Stimulated activated naive CD4-positive, alpha-beta T cell treated with Interleukin-2 at 50 U/mL for 16 hours (primary cell): Measurements from ENCODE around the gene OR13C2.
"Not testable (repeated sequence)": the region's sequence is repeated elsewhere in the genome, so short reads cannot be mapped to it uniquely, and the experiment has no call there.

Experiments used
- DNase-seq: peaks from one replicate; lab custom pipeline; 2025; lab: John Stamatoyannopoulos, UW

Gene OR13C2

DNA sequence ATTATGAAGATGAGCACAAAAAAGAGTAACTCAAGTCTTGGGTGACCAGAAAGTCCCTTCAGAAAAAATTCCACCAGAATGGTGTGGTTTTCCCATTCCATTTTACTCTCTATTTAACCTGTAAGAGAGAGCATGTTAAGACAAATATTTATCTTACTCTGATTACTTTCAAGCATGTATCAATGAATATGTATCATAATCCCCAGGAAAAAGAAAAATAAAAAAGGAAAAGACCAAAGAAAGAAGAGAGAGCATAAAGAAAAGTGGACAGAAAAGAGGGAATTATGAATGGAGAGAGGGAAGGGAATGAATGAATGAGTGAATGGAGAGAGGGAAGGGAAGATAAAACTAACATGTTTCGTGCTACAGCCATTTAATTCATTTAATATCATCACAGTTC, at the start of gene OR13C2:
OR13C2 (minus strand) TSS at position 101 of the 400 bp plus-strand sequence; CDS start at position 101, 0 bp downstream.
- DNase-seq, result not testable (repeated sequence)

GRCh38 chr9:104635456-104635855, 30.0 kb upstream of the OR13C2 start:
- no peak for DNase-seq

DNA sequence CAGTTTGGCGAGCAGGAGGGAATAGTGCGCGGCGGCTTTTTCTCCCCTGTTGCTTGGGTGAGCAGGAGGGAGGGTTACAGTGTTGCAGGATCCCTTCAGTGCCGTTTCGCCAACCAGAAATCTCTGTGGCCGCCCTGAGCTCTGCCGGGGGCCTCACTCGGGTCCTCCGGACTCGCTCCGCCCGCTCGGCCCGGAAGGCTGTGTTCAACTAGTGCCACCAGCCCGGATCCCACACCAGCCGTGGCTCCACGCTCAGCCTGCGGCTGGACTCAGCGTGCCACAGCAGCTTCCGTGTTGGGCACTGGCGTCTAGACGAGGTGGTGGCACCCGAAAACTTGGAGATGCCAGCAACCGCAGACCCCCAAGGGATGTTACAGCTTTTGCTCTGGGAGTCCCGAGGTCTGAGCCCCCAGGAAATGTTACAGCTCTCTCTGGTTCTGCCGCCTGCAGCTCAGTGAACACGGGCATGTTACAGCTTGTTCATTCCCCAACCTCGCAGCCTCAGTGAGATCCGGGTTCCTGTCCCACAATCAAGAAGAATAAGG, 28.6 kb upstream of the OR13C2 start:
- DNase-seq, result no peak

DNA sequence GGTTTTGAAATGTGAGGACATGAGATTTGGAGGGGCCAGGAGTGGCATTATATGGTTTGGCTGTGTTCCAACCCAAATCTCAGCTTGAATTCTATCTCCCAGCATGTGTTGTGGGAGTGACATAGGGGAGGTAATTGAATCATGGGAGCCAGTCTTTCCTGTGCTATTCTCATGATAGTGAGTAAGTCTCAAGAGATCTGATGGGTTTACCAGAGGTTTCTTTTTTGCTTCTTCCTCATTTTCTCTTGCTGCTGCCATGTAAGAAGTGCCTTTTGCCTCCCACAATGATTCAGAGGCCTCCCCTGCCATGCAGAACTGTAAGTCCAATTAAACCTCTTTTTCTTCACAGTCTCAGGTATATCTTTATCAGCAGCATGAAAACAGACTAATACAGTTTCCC, 20.5 kb upstream of the OR13C2 start:
- DNase-seq, result not testable (repeated sequence)

GRCh38 chr9:104618104-104618503, 12.7 kb upstream of the OR13C2 start, which contains the start of gene OR13C9:
OR13C9 (minus strand) TSS chr9:104618204; CDS start chr9:104618204, 0 bp downstream.
- DNase-seq, result no peak

- DNase-seq, result no peak
These were observed 12.0 kb upstream of the OR13C2 start for GRCh38 chr9:104617418-104617817.

DNA sequence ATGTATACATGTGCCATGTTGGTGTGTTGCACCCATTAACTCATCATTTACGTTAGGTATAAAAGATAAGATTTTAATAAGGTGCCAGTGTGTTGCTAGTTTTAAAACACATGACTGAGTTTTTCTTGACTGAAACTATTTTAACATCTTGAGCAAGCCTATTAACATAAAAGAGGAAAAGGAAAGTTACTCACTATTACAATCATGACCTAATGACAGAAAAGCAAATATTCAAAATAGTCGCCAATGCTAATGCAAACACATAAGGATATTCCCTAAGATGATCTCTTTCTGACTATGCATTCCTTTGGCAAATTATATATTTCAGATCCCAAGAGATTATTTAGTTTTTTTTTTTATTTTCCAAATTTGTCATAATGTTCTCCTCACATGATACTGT, 5.8 kb upstream of the OR13C2 start:
- no peak for DNase-seq

GRCh38 chr9:104608336-104608735, 2.9 kb upstream of the OR13C2 start:
- DNase-seq, result no peak

DNA sequence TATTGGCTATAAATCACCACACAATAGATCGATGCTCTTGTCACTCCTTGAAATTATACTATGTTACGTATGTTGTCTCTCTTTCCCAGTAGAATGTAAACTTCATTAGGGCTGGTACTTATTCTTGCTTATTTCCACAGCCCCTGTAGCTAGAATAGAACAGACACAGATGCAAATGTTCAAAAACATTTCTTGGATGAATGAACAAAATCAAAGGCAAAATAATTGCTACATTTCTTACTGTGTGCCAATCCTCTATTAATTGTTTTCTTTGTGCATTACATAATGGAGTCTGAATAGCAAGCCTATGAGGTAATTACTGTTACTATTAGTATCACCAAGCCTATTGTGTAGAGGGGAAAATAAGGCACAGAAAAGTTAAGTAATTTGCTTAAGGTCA, 725 bp upstream of the OR13C2 start:
- no peak for DNase-seq

GRCh38 chr9:104604801-104605200, 626 bp downstream of the OR13C2 start:
- DNase-seq, result no peak

GRCh38 chr9:104599313-104599712, 6.1 kb downstream of the OR13C2 start, which contains the start of gene OR13C5:
OR13C5 (minus strand) TSS chr9:104599413; CDS start chr9:104599413, 0 bp downstream.
- not testable (repeated sequence) for DNase-seq

DNA sequence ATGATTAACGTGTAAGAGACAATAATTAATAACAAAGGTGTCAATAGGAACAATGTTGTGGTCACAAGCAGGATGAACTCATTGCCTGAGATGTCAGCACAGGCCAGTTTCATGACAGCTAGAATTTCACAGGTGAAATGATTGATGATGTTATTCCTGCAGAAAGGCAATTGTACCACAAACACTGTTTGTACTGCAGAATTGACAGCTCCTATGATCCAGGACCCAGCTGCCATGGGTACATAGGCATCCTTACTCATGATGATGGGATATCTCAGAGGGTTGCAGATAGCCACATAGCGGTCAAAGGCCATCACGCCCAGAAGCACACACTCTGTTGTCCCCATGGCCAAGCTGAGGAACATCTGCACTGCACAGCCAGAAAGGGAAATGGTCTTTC, 6.7 kb downstream of the OR13C2 start:
- not testable (repeated sequence) for DNase-seq

- no peak for DNase-seq
These were observed 15.8 kb downstream of the OR13C2 start for GRCh38 chr9:104589626-104590025.

DNA sequence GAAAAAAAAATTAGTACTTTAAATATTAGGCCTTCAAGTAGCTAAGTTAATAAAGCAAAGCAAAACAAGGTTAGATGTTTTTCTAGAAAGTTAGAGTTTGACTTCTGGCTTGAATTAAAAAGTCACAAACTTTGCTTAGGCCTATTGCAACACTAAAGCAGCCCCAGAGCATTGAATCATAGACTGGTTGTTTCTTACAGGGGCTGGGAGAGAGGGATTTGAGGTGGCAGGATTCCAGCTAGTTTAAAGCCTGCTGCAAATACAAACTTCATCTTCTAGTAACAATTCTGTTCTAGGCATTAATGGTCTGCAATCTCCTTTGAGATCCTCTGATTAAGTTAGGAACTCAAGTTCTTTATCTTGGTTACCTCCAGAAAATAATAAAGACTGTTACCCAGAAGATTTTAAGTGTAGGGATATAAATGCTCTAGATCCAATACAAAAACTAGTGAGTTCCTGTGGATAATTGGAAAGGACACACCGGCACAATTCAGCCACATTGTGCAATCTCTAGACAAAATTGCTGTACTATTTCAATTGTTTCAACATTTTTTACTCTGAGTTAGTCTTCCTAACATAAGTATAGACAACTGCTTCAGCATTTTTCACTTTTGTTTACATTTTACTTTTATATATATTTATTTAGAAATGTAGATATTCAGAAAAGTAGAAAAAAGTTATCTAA, 18.8 kb downstream of the OR13C2 start:
- DNase-seq, result no peak

- no peak for DNase-seq
These were observed 24.9 kb downstream of the OR13C2 start for GRCh38 chr9:104580562-104580961.

- no peak for DNase-seq
These were observed 28.2 kb downstream of the OR13C2 start for GRCh38 chr9:104577263-104577662.

DNA sequence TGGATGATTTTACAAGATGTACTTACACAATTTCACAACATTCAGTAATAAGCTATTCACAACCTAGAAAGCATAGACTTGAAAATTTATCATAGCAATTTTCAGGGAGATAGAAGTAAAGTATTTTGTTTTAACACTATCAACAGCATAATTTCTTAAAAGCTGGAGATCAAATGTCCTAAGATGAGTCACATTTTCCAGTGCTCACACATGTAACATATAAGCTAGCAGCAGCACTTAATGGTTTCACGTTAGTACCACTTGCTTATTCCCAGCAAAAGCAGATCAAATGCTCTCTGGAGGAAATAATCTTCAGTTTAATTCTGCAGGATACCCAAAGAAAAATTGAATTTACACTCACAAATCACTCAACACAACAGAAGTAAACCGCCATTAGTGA, 30.0 kb downstream of the OR13C2 start:
- no peak for DNase-seq

GRCh38 chr9:104572612-104573011, 32.8 kb downstream of the OR13C2 start:
- DNase-seq, result no peak

DNA sequence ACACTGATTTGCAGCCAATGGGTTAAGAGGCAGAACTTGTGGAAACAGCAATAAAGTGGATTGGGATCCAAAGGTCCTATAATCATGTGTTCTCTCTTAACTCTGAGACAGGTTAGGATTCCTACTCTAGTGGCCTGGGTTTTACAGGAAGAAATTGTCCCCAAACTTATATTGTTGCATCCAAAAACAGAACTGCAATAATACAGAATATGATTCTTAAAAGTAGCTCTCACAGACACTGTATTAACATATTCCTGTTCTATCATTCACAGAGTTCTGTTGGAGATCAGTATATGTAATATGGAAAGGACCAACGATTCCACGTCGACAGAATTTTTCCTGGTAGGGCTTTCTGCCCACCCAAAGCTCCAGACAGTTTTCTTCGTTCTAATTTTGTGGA, 36.6 kb downstream of the OR13C2 start, which contains the start of gene OR13C8:
OR13C8 (plus strand) TSS at position 301 of the 400 bp plus-strand sequence; CDS start at position 301, 0 bp downstream.
- DNase-seq, result no peak

DNA sequence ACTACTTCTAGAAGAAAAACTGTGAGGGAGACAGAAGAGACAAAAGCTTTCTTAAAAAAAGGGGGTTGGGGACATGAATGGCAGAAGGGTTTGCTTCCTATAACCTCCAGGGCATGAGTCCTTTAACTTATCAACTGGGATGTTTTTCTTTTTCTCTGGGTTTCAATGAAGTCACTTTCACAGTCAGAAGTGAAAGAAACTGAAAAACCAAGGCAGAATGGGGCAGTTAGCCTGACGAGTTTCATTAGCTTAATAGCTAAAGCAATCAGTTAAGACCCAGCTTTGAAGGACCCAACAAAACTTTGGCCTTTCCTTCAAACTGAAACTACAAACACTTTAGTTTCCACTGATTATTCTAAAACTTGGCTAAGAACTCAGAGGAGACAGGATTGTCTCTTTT, 41.1 kb downstream of the OR13C2 start:
- DNase-seq, result no peak

GRCh38 chr9:104556830-104557634, 48.4 kb downstream of the OR13C2 start:
- no peak for DNase-seq

DNA sequence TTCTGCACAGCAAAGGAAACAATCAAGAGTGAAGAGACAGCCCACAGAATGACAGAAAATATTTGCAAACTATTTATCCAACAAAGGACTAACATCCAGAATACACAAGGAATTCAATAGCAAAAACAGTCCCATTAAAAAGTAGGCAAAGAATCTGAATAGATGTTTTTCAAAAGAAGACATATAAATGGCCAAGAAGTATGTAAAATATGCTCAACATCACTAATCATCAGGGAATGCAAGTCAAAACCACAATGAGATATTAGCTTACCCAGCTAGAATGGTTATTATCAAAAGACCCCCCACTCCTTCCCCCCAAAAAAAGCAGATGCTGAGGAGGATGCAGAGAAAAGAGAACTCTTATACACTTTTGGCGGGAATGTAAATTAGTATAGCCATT, 49.9 kb downstream of the OR13C2 start:
- no peak for DNase-seq
